Measurements from ENCODE around the gene GPN2. TPM values are rescaled to one million over a fixed set of nuclear protein-coding genes. Genes with fewer than 3 reads are reported as not detected.

Gene GPN2
- total RNA-seq, 2 experiments from 2014 or later, result 19.8 to 20.7 TPM

- intact Hi-C loops (cut with micrococcal nuclease), result no loop called here
- no peaks in the 10 kb centered on the region for H3K36me3 Mint-ChIP-seq (ENCODE audit: low read depth)
- no peak within 1 kb of the TSS for H3K27ac Mint-ChIP-seq
- no peaks in the 10 kb centered on the region for H3K27me3 Mint-ChIP-seq (ENCODE audit: low read depth)
- no peaks in the 10 kb centered on the region for H3K9me3 Mint-ChIP-seq
- DNase-seq, result no peak
- CTCF ChIA-PET, result interaction anchor here (0.6 kb wide), 1 partner anchor 84 kb away, joined by 5 read pairs; no protein-coding TSS in a partner anchor
- no peak within 1 kb of the TSS for H3K4me3 Mint-ChIP-seq
- no peaks in the 10 kb centered on the region for H3K4me1 Mint-ChIP-seq (ENCODE audit: low read depth)
Measured at GRCh38 chr1:26913754-26914619, 23.9 kb upstream of the GPN2 start, which contains the start of gene NR0B2. NR0B2 (minus strand) TSS chr1:26913975; CDS start chr1:26913940, 35 bp downstream.

GRCh38 chr1:26913389-26913753 lies 23.3 kb upstream of the GPN2 start:
- no peaks in the 10 kb centered on the region for H3K27me3 Mint-ChIP-seq (ENCODE audit: low read depth)
- H3K9me3 Mint-ChIP-seq, result no peaks in the 10 kb centered on the region
- no peak overlapping the region for H3K27ac Mint-ChIP-seq
- no peak overlapping the region for H3K4me3 Mint-ChIP-seq
- no peaks in the 10 kb centered on the region for H3K4me1 Mint-ChIP-seq (ENCODE audit: low read depth)
- CTCF ChIA-PET, result interaction anchor here (0.6 kb wide), 1 partner anchor 85 kb away, joined by 5 read pairs; no protein-coding TSS in a partner anchor
- H3K36me3 Mint-ChIP-seq (ENCODE audit: low read depth), result no peaks in the 10 kb centered on the region
- intact Hi-C loops (cut with micrococcal nuclease), result no loop called here
- DNase-seq, result no peak

DNA sequence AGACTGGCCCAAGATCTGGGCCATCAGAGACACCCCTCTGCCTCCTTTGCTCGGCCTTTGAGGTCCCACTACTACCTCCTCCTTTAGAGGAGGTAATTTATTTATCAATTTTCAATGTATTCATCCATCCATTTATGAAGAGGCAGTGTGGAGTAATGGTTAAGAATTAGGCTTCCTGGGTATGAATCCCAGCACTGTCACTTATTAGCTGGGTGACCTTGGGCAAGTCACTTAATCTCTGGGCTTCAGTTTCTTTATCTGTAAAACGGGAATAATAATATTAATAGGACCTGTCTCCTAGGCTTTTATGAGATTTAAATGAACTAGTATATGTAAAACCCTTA lies 22.0 kb upstream of the GPN2 start:
- H3K27me3 Mint-ChIP-seq (ENCODE audit: low read depth), result no peaks in the 10 kb centered on the region
- intact Hi-C loops (cut with micrococcal nuclease), result no loop called here
- no peak overlapping the region for H3K27ac Mint-ChIP-seq
- H3K9me3 Mint-ChIP-seq, result no peaks in the 10 kb centered on the region
- no peak overlapping the region for H3K4me3 Mint-ChIP-seq
- H3K4me1 Mint-ChIP-seq (ENCODE audit: low read depth), result no peaks in the 10 kb centered on the region
- CTCF ChIA-PET, result no interaction called here
- no peaks in the 10 kb centered on the region for H3K36me3 Mint-ChIP-seq (ENCODE audit: low read depth)
- no peak for DNase-seq

- H3K36me3 Mint-ChIP-seq (ENCODE audit: low read depth), result no peaks in the 10 kb centered on the region
- DNase-seq, result no peak
- no peaks in the 10 kb centered on the region for H3K9me3 Mint-ChIP-seq
- H3K27me3 Mint-ChIP-seq (ENCODE audit: low read depth), result no peaks in the 10 kb centered on the region
- H3K4me3 Mint-ChIP-seq, result no peak overlapping the region
- no peak overlapping the region for H3K27ac Mint-ChIP-seq
- H3K4me1 Mint-ChIP-seq (ENCODE audit: low read depth), result no peaks in the 10 kb centered on the region
- intact Hi-C loops (cut with micrococcal nuclease), result no loop called here
- CTCF ChIA-PET, result no interaction called here
Measured at GRCh38 chr1:26911399-26912146, 21.5 kb upstream of the GPN2 start.

- Mint-ChIP-seq H3K27ac (no peak overlapping the region), H3K4me1 (ENCODE audit: low read depth) (no peaks in the 10 kb centered on the region), H3K4me3 (no peak overlapping the region), H3K9me3 (no peaks in the 10 kb centered on the region), H3K36me3 (ENCODE audit: low read depth) (no peaks in the 10 kb centered on the region), H3K27me3 (ENCODE audit: low read depth) (no peaks in the 10 kb centered on the region)
- CTCF ChIA-PET, result no interaction called here
- DNase-seq, result no peak
- intact Hi-C loops (cut with micrococcal nuclease), result no loop called here
Measured at GRCh38 chr1:26910343-26911160, 20.5 kb upstream of the GPN2 start.

- Mint-ChIP-seq H3K4me1 (ENCODE audit: low read depth) (no peaks in the 10 kb centered on the region), H3K9me3 (no peaks in the 10 kb centered on the region), H3K27me3 (ENCODE audit: low read depth) (no peaks in the 10 kb centered on the region), H3K36me3 (ENCODE audit: low read depth) (no peaks in the 10 kb centered on the region), H3K27ac (no peak overlapping the region), H3K4me3 (no peak overlapping the region)
- no peak for DNase-seq
- CTCF ChIA-PET, result interaction anchor here (1.6 kb wide), 1 partner anchor 10 kb away, joined by 4 read pairs; the partner anchor contains the start of gene GPATCH3
- intact Hi-C loops (cut with micrococcal nuclease), result no loop called here
Measured at GRCh38 chr1:26909951-26910342, 19.9 kb upstream of the GPN2 start.

- Mint-ChIP-seq H3K4me3 (no peak overlapping the region), H3K36me3 (ENCODE audit: low read depth) (no peaks in the 10 kb centered on the region), H3K4me1 (ENCODE audit: low read depth) (no peaks in the 10 kb centered on the region), H3K27me3 (ENCODE audit: low read depth) (no peaks in the 10 kb centered on the region), H3K27ac (no peak overlapping the region), H3K9me3 (no peaks in the 10 kb centered on the region)
- no peak for DNase-seq
- intact Hi-C loops (cut with micrococcal nuclease), result no loop called here
- CTCF ChIA-PET, result interaction anchor here (0.6 kb wide), 1 partner anchor 11 kb away, joined by 4 read pairs; no protein-coding TSS in a partner anchor
Measured at GRCh38 chr1:26907071-26907917, 17.2 kb upstream of the GPN2 start.

GRCh38 chr1:26900815-26901511 lies 10.9 kb upstream of the GPN2 start:
- Mint-ChIP-seq H3K36me3 (ENCODE audit: low read depth) (peaks cover 1% of the 10 kb centered on the region), H3K27me3 (ENCODE audit: low read depth) (no peaks in the 10 kb centered on the region), H3K27ac (peak overlapping the region; percentile 97), H3K4me3 (peak overlapping the region; percentile 97), H3K4me1 (ENCODE audit: low read depth) (peaks cover 20% of the 10 kb centered on the region), H3K9me3 (no peaks in the 10 kb centered on the region)
- intact Hi-C loops (cut with micrococcal nuclease), result loop anchor here (1.0 kb wide), 1 partner anchor 20 kb away; the partner anchor contains the start of gene NUDC
- DNase-seq, result no peak
- CTCF ChIA-PET, result interaction anchor here (0.6 to 2.3 kb wide), 4 partner anchors 10 to 707 kb away, joined by 3 to 7 read pairs (median 3); no protein-coding TSS in a partner anchor

DNA sequence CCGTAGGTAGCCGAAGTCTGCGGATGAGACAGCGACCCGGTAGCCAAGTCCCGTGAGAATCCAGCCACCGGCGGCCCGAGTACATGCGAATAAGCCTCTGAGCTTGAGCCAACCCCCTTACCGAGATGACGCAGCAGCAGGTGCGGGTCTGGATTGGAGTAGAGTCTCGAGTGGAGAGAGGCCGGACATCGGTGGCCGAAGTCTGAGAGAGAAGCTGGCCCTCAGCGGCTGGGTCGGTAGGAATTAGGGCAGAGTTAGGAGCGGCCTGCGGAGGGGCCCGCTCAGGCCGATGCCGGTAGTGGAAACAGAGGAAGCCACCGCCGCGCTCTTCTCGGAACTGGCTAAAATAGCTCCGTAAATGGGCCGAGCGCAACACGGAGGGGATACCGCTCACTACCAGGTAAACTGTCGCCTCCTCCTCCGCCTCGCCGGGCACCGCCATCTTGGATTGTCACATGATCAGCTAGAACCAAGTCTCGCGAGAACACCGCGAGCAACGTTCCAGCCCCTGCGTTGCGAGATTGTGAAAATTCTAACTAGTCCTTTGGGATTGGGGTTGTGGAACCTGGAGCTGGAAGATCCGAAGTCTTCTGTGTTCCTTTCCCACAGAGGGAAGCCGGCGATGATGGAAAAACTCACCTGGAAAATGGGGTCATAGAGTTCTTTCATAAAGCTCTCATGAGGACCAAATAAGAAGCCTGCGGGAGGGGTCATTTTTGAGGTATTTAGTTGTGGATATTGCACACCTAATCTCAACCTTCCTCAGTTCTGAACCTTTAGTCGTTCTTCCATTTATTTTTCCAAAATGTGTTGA lies 10.1 kb upstream of the GPN2 start, which contains the start of gene GPATCH3:
TSS of gene GPATCH3 (minus strand) at position 467 of the 814 bp plus-strand sequence. CDS start at position 442, 25 bp downstream.
- Mint-ChIP-seq H3K27ac (peak within 1 kb of the TSS; percentile 97), H3K9me3 (no peaks in the 10 kb centered on the region), H3K4me1 (ENCODE audit: low read depth) (peaks cover 20% of the 10 kb centered on the region), H3K27me3 (ENCODE audit: low read depth) (no peaks in the 10 kb centered on the region), H3K4me3 (peak within 1 kb of the TSS; percentile 97), H3K36me3 (ENCODE audit: low read depth) (peaks cover 3% of the 10 kb centered on the region)
- intact Hi-C loops (cut with micrococcal nuclease), result loop anchor here (1.0 kb wide), 1 partner anchor 21 kb away; the partner anchor contains the start of gene NUDC
- CTCF ChIA-PET, result interaction anchor here (0.6 to 2.3 kb wide), 6 partner anchors 9 to 708 kb away, joined by 3 to 7 read pairs (median 3); no protein-coding TSS in a partner anchor
- DNase-seq, result peak; percentile 95

GRCh38 chr1:26897351-26897750 lies 7.3 kb upstream of the GPN2 start:
- CTCF ChIA-PET, result interaction anchor here (1.1 kb wide), 1 partner anchor 8 kb away, joined by 3 read pairs; no protein-coding TSS in a partner anchor
- Mint-ChIP-seq H3K27me3 (ENCODE audit: low read depth) (no peaks in the 10 kb centered on the region), H3K9me3 (no peaks in the 10 kb centered on the region), H3K27ac (no peak overlapping the region), H3K4me1 (ENCODE audit: low read depth) (peaks cover 20% of the 10 kb centered on the region), H3K4me3 (no peak overlapping the region), H3K36me3 (ENCODE audit: low read depth) (peaks cover 11% of the 10 kb centered on the region)
- no peak for DNase-seq
- intact Hi-C loops (cut with micrococcal nuclease), result no loop called here

Measured in activated naive CD4-positive, alpha-beta T cell treated with anti-CD3 and anti-CD28 coated beads for 36 hours (primary cell).